ENCODE measurements around the gene ZNF148. TPM values are rescaled to one million over a fixed set of nuclear protein-coding genes. Genes with fewer than 3 reads are reported as not detected.
A peak's percentile ranks its signal among the peaks of the same experiment; 100 is the strongest.

Gene ZNF148
- total RNA-seq, 2 donors from 2014 or later, result 12.5 to 15.0 TPM

DNA sequence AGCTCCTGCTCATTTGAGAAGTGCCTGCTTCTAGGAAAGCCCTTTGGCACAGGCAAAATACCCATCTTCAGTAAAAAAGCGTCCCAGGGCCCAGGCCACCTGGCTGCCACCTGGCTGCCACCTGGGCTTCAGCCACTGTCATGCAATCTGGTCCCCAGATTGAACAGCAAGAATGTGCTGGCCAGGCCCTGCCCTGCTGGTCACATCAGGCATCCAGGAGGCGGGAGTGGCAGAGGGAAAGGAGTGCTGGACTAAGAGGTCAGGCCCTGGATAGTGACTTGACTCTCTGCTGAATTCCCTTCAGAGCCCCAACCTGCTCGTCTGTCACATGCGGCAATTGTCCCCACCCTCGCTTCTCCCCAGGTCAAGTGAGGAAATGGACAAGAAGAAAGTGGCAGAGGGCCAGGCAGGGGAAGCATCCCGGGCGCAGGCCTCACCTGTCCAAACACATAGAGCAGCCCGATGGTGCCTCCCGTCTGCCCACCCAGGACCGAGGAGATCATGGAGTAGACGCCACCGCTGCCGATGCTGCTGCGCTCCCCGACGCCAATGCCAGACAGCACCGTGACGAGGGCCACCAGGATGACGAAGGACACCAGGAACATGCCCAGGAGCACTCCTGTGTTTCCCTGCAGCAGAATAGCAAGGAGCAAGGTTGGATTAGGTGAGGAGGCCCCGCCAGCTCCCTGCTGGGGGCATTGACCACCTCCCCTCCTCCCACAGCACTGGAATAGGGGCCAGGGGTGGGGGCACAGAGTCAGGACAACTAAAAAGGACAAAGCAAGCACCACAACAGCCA lies 188.1 kb downstream of the ZNF148 start:
- DNase-seq, result no peak
- no peak for TF ChIP-seq POLR2A (IDR thresholded peaks at IDR 0.05)
- TF ChIP-seq, protein P1, sequence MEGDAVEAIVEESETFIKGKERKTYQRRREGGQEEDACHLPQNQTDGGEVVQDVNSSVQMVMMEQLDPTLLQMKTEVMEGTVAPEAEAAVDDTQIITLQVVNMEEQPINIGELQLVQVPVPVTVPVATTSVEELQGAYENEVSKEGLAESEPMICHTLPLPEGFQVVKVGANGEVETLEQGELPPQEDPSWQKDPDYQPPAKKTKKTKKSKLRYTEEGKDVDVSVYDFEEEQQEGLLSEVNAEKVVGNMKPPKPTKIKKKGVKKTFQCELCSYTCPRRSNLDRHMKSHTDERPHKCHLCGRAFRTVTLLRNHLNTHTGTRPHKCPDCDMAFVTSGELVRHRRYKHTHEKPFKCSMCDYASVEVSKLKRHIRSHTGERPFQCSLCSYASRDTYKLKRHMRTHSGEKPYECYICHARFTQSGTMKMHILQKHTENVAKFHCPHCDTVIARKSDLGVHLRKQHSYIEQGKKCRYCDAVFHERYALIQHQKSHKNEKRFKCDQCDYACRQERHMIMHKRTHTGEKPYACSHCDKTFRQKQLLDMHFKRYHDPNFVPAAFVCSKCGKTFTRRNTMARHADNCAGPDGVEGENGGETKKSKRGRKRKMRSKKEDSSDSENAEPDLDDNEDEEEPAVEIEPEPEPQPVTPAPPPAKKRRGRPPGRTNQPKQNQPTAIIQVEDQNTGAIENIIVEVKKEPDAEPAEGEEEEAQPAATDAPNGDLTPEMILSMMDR (IDR thresholded peaks at IDR 0.05), result no peak
- H3K9me3 ChIP-seq, result no peaks in the 10 kb centered on the region
- intact Hi-C loops (cut with DNase I), result no loop called here
- H3K36me3 ChIP-seq (replicated peaks in 1 of 2; ENCODE audit: insufficient read depth in 1 of 2, low read depth in 2 of 2), result peaks cover 0 to 4% of the 10 kb centered on the region in 2 donors
- no peaks in the 10 kb centered on the region for H3K4me1 ChIP-seq
- H3K4me3 ChIP-seq, result no peak overlapping the region
- 88 to 92% methylated on average over 8 to 14 of the region's 20 CpGs for WGBS, 2 donors
- no peaks in the 10 kb centered on the region for H3K27me3 ChIP-seq
- ATAC-seq, result no peak
- no peak overlapping the region for H3K27ac ChIP-seq

DNA sequence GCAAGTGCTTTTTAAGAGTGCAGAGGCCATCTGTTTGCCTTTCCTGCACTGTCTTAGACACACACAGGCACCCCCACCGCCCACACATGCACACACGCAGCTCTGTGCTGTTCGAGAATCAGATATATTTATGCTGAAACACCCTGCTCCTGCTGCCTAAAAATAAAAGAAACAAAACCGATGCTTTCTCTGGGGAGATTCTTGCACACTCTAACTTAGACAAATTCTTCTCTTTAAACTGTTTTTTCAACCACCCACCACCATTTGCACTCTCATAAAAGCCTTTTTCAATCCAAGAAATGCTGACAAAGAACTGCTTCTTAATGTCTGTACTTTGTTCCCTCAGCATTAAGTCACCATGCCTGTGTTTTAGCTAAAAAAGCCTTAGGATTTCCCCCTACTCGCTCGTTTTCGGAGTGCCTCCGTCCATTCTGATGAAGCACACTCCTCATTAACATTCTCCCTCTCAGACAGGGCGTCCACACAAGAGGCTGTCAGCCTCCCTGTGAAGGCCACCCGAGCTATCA lies 188.8 kb downstream of the ZNF148 start:
- intact Hi-C loops (cut with DNase I), result no loop called here
- no peak overlapping the region for H3K4me3 ChIP-seq
- no peaks in the 10 kb centered on the region for H3K27me3 ChIP-seq
- H3K9me3 ChIP-seq, result no peaks in the 10 kb centered on the region
- ATAC-seq (no peak), DNase-seq (peak in 1 of 4 donors; percentile 16)
- no peaks in the 10 kb centered on the region for H3K4me1 ChIP-seq
- TF ChIP-seq POLR2A (IDR thresholded peaks at IDR 0.05), result no peak
- TF ChIP-seq, protein P1 (IDR thresholded peaks at IDR 0.05), result no peak
- no peak overlapping the region for H3K27ac ChIP-seq
- WGBS, 2 donors, result 67 to 72% methylated on average over 10 of the region's 10 CpGs
- H3K36me3 ChIP-seq (replicated peaks in 1 of 2; ENCODE audit: insufficient read depth in 1 of 2, low read depth in 2 of 2), result peaks cover 0 to 4% of the 10 kb centered on the region in 2 donors

DNA sequence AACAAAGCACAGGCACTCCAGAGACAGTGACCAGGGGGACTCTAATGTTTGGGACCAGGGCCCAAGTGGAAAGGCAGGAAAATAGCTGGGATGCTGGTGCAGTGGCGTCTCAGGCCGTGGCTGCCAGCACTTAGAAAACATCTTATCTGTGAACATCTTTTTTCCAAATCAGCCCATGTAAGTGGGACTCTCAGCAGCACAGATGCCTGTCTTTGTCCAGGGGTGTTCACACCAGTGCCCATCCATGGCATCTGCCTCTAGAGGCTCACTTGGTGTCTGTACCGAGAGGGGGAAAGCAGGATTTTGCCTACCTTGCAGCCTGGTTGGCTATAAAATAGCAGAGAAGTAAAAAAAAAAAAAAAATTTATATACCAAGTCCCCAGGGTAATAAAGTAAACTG lies 189.3 kb downstream of the ZNF148 start:
- H3K36me3 ChIP-seq (replicated peaks in 1 of 2; ENCODE audit: insufficient read depth in 1 of 2, low read depth in 2 of 2), result peaks cover 0 to 4% of the 10 kb centered on the region in 2 donors
- WGBS, 2 donors, result 85 to 92% methylated on average over 3 of the region's 3 CpGs
- H3K27me3 ChIP-seq, result no peaks in the 10 kb centered on the region
- H3K4me3 ChIP-seq, result no peak overlapping the region
- no peak for TF ChIP-seq POLR2A (IDR thresholded peaks at IDR 0.05)
- TF ChIP-seq, protein P1 (IDR thresholded peaks at IDR 0.05), result no peak
- DNase-seq, result no peak
- ATAC-seq, result no peak
- H3K9me3 ChIP-seq, result no peaks in the 10 kb centered on the region
- intact Hi-C loops (cut with DNase I), result no loop called here
- no peak overlapping the region for H3K27ac ChIP-seq
- no peaks in the 10 kb centered on the region for H3K4me1 ChIP-seq

DNA sequence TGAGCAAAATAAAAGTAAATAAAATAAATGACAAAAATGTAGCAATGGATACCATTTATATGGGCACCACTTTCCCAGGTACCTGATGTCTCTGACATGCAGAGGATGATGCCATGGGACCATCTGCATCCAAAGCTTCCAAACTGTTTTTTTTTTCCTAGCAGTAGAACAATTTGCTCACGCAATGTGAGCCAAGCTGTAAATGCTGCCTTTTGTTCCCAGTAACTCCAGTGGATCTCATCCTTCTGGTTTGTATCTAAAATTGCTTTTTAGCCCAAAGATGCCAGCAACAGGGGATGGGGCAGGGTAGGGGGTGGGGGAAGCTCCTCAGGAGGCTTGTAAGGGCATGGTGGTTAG lies 195.3 kb downstream of the ZNF148 start:
- DNase-seq (no peak), ATAC-seq (no peak)
- intact Hi-C loops (cut with DNase I), result no loop called here
- Histone ChIP-seq H3K9me3 (no peaks in the 10 kb centered on the region), H3K4me1 (no peaks in the 10 kb centered on the region), H3K36me3 (replicated peaks in 1 of 2; ENCODE audit: insufficient read depth in 1 of 2, low read depth in 2 of 2) (peaks cover 0 to 1% of the 10 kb centered on the region in 2 donors), H3K4me3 (no peak overlapping the region), H3K27me3 (no peaks in the 10 kb centered on the region), H3K27ac (no peak overlapping the region)
- WGBS, 2 donors, result 90 to 96% methylated on average over 1 of the region's 1 CpG
- TF ChIP-seq, protein P1 (IDR thresholded peaks at IDR 0.05), result no peak
- no peak for TF ChIP-seq POLR2A (IDR thresholded peaks at IDR 0.05)
